Endometrial microvascular endothelial cells (primary cell): ENCODE data around the gene ENC1. TPM values are rescaled to one million over a fixed set of nuclear protein-coding genes. Genes with fewer than 3 reads are reported as not detected.

Experiments
- in situ Hi-C: cut with HindIII; loops from 2 replicates; pipeline ENCODE4 v1.10.0; 2017; ENCODE audit warnings: low sequenced_read_pairs, low pct_unique_long_range_greater_than_20kb; ENCODE audit errors: inconsistent ontology term
- total RNA-seq: library from RNA; depleted of rRNA; stranded (reverse); fragments of >200 nt; gene quantifications from one replicate; pipeline ENCODE4 v1.2.3, GENCODE V29; 2015; ENCODE audit errors: inconsistent ontology term

ENC1 gene
- total RNA-seq, 1 donor from 2014 or later, result 36.7 TPM

- in situ Hi-C loops, result no loop called here
Measured at GRCh38 chr5:74638544-74638969, 2.0 kb downstream of the ENC1 start.

GRCh38 chr5:74636552-74636951, 4.0 kb downstream of the ENC1 start:
- in situ Hi-C loops, result no loop called here

- in situ Hi-C loops, result no loop called here
Measured at GRCh38 chr5:74636149-74636548, 4.4 kb downstream of the ENC1 start.

GRCh38 chr5:74634611-74635286, 5.8 kb downstream of the ENC1 start:
- in situ Hi-C loops, result no loop called here

GRCh38 chr5:74633695-74634094, 6.8 kb downstream of the ENC1 start:
- in situ Hi-C loops, result no loop called here

- in situ Hi-C loops, result no loop called here
Measured at GRCh38 chr5:74632947-74633356, 7.6 kb downstream of the ENC1 start.

GRCh38 chr5:74631081-74631953, 9.2 kb downstream of the ENC1 start:
- in situ Hi-C loops, result no loop called here

- in situ Hi-C loops, result no loop called here
Measured at GRCh38 chr5:74630453-74631066, 10.0 kb downstream of the ENC1 start.

GRCh38 chr5:74629326-74629725, 11.2 kb downstream of the ENC1 start:
- in situ Hi-C loops, result no loop called here

- in situ Hi-C loops, result no loop called here
Measured at GRCh38 chr5:74628359-74628758, 12.2 kb downstream of the ENC1 start.

- in situ Hi-C loops, result no loop called here
Measured at GRCh38 chr5:74627646-74628279, 12.8 kb downstream of the ENC1 start.

GRCh38 chr5:74626386-74627222, 13.9 kb downstream of the ENC1 start:
- in situ Hi-C loops, result no loop called here

- in situ Hi-C loops, result no loop called here
Measured at GRCh38 chr5:74625742-74626241, 14.7 kb downstream of the ENC1 start.

GRCh38 chr5:74624931-74625505, 15.5 kb downstream of the ENC1 start:
- in situ Hi-C loops, result no loop called here

- in situ Hi-C loops, result no loop called here
Measured at GRCh38 chr5:74624501-74624900, 16.0 kb downstream of the ENC1 start.

GRCh38 chr5:74623748-74624408, 16.6 kb downstream of the ENC1 start:
- in situ Hi-C loops, result no loop called here

GRCh38 chr5:74623006-74623611, 17.4 kb downstream of the ENC1 start:
- in situ Hi-C loops, result no loop called here
